ENCODE results near the gene CRYGS. TPM values are rescaled to one million over a fixed set of nuclear protein-coding genes. Genes with fewer than 3 reads are reported as not detected.

CRYGS gene
- total RNA-seq, 1 donor from 2014 or later: 3.9 TPM

DNA sequence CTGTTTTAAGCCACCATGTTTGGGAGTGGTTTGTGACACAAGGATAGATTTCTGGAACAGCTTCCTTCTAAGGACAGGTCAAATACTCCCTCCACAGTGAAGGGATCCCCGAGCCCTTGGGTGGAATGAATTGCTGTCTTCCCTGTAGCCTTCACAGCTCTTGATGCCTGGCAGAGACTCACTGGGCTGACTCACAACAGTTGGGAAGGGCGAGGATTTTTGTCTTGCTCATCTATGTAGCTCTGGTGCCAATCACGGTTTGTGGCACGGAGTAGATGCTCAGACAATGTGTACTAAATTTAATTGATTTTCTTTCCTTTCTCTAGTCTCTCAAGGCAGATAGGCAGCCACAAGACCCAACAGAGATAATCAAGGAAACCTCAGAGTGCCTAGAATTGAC, 27.0 kb downstream of the CRYGS start:
- no peaks in the 10 kb centered on the region for H3K36me3 Mint-ChIP-seq (ENCODE audit: insufficient read depth)
- TF ChIP-seq, protein P1, sequence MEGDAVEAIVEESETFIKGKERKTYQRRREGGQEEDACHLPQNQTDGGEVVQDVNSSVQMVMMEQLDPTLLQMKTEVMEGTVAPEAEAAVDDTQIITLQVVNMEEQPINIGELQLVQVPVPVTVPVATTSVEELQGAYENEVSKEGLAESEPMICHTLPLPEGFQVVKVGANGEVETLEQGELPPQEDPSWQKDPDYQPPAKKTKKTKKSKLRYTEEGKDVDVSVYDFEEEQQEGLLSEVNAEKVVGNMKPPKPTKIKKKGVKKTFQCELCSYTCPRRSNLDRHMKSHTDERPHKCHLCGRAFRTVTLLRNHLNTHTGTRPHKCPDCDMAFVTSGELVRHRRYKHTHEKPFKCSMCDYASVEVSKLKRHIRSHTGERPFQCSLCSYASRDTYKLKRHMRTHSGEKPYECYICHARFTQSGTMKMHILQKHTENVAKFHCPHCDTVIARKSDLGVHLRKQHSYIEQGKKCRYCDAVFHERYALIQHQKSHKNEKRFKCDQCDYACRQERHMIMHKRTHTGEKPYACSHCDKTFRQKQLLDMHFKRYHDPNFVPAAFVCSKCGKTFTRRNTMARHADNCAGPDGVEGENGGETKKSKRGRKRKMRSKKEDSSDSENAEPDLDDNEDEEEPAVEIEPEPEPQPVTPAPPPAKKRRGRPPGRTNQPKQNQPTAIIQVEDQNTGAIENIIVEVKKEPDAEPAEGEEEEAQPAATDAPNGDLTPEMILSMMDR (IDR thresholded peaks at IDR 0.05; ENCODE audit: unreplicated experiment): no peak
- no peak for DNase-seq (ENCODE audit: low spot score, unreplicated experiment)
- H3K9me3 Mint-ChIP-seq (ENCODE audit: low read depth): no peaks in the 10 kb centered on the region
- H3K4me3 Mint-ChIP-seq (ENCODE audit: low read depth): no peak overlapping the region
- peaks cover 33% of the 10 kb centered on the region for H3K27me3 Mint-ChIP-seq
- peaks cover 3% of the 10 kb centered on the region for H3K4me1 Mint-ChIP-seq (ENCODE audit: low read depth)
- H3K27ac Mint-ChIP-seq: no peak overlapping the region

DNA sequence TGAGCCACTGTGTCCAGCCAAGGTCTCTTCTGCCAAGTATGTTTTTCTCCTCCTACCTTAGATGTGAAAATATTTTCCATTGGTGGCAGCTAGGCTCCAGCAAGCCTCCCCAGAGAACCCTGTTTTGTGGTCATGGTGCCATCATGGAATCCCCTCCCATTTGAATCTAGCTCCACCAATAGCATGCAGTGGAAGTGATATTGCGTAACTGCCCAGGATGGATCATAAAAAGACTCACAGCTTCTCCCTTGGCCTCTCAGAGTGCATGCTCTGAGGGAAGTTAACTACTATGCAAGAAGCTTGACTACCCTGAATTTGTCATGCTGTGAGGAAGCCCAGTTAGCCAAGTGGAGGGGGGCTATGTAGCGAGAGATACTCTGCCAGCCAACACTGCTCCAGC, 27.5 kb downstream of the CRYGS start:
- H3K36me3 Mint-ChIP-seq (ENCODE audit: insufficient read depth): no peaks in the 10 kb centered on the region
- DNase-seq (ENCODE audit: low spot score, unreplicated experiment): no peak
- no peak overlapping the region for H3K27ac Mint-ChIP-seq
- H3K4me3 Mint-ChIP-seq (ENCODE audit: low read depth): no peak overlapping the region
- TF ChIP-seq, protein P1 (IDR thresholded peaks at IDR 0.05; ENCODE audit: unreplicated experiment): no peak
- H3K9me3 Mint-ChIP-seq (ENCODE audit: low read depth): no peaks in the 10 kb centered on the region
- H3K4me1 Mint-ChIP-seq (ENCODE audit: low read depth): peaks cover 3% of the 10 kb centered on the region
- peaks cover 39% of the 10 kb centered on the region for H3K27me3 Mint-ChIP-seq

GRCh38 chr3:186515125-186515524, 29.1 kb downstream of the CRYGS start:
- Mint-ChIP-seq H3K9me3 (ENCODE audit: low read depth) (no peaks in the 10 kb centered on the region), H3K4me1 (ENCODE audit: low read depth) (peaks cover 2% of the 10 kb centered on the region), H3K27me3 (peaks cover 39% of the 10 kb centered on the region), H3K4me3 (ENCODE audit: low read depth) (no peak overlapping the region), H3K36me3 (ENCODE audit: insufficient read depth) (no peaks in the 10 kb centered on the region), H3K27ac (no peak overlapping the region)
- DNase-seq (ENCODE audit: low spot score, unreplicated experiment): no peak
- TF ChIP-seq, protein P1 (IDR thresholded peaks at IDR 0.05; ENCODE audit: unreplicated experiment): no peak

GRCh38 chr3:186514296-186515002, 29.7 kb downstream of the CRYGS start:
- no peaks in the 10 kb centered on the region for H3K9me3 Mint-ChIP-seq (ENCODE audit: low read depth)
- TF ChIP-seq, protein P1 (IDR thresholded peaks at IDR 0.05; ENCODE audit: unreplicated experiment): peak; percentile 54
- H3K27me3 Mint-ChIP-seq: peaks cover 42% of the 10 kb centered on the region
- no peak overlapping the region for H3K27ac Mint-ChIP-seq
- H3K4me3 Mint-ChIP-seq (ENCODE audit: low read depth): no peak overlapping the region
- DNase-seq (ENCODE audit: low spot score, unreplicated experiment): no peak
- peaks cover 2% of the 10 kb centered on the region for H3K4me1 Mint-ChIP-seq (ENCODE audit: low read depth)
- H3K36me3 Mint-ChIP-seq (ENCODE audit: insufficient read depth): no peaks in the 10 kb centered on the region

DNA sequence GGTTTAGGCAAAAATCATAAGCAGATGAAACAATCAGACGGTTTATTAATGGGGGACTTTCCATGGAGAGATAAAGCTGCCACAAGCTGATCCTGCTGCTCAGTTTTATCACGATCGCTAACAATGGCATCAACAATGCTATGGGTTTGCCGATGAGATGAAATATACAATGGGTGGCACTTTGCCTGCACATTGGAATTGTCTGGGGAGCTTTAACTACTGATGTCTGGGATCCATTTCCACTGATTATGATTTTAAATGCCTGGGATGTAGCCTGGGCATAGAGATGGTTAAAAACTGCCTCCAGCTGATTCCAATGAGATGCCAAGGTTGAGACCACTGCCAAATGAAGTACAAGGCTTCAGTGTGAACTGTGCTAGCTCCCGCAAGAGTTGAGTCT, 30.8 kb downstream of the CRYGS start:
- Mint-ChIP-seq H3K4me1 (ENCODE audit: low read depth) (peaks cover 2% of the 10 kb centered on the region), H3K27ac (no peak overlapping the region), H3K27me3 (peaks cover 39% of the 10 kb centered on the region), H3K36me3 (ENCODE audit: insufficient read depth) (no peaks in the 10 kb centered on the region), H3K9me3 (ENCODE audit: low read depth) (no peaks in the 10 kb centered on the region), H3K4me3 (ENCODE audit: low read depth) (no peak overlapping the region)
- TF ChIP-seq, protein P1 (IDR thresholded peaks at IDR 0.05; ENCODE audit: unreplicated experiment): no peak
- DNase-seq (ENCODE audit: low spot score, unreplicated experiment): no peak
